Measurements from ENCODE around the gene EHBP1L1.
A peak's percentile ranks its signal among the peaks of the same experiment; 100 is the strongest.

The EHBP1L1 gene

GRCh38 chr11:65574109-65574810 is 1.6 kb upstream of the EHBP1L1 start:
- DNase-seq (ENCODE audit: low spot score), result peak; percentile 96
- Mint-ChIP-seq H3K4me3 (peak overlapping the region; percentile 96), H3K27me3 (ENCODE audit: low read depth) (no peaks in the 10 kb centered on the region), H3K36me3 (ENCODE audit: low read depth) (peaks cover 26% of the 10 kb centered on the region), H3K4me1 (ENCODE audit: low read depth) (peaks cover 48% of the 10 kb centered on the region), H3K27ac (peak overlapping the region; percentile 96), H3K9me3 (no peaks in the 10 kb centered on the region)

- Mint-ChIP-seq H3K4me1 (ENCODE audit: low read depth) (peaks cover 45% of the 10 kb centered on the region), H3K9me3 (no peaks in the 10 kb centered on the region), H3K27ac (peak overlapping the region; percentile 96), H3K36me3 (ENCODE audit: low read depth) (peaks cover 29% of the 10 kb centered on the region), H3K4me3 (peak overlapping the region; percentile 96), H3K27me3 (ENCODE audit: low read depth) (no peaks in the 10 kb centered on the region)
- no peak for DNase-seq (ENCODE audit: low spot score)
Measured at GRCh38 chr11:65574811-65575567, 864 bp upstream of the EHBP1L1 start.

- Mint-ChIP-seq H3K27me3 (ENCODE audit: low read depth) (no peaks in the 10 kb centered on the region), H3K36me3 (ENCODE audit: low read depth) (peaks cover 32% of the 10 kb centered on the region), H3K4me3 (peak overlapping the region; percentile 85), H3K4me1 (ENCODE audit: low read depth) (peaks cover 37% of the 10 kb centered on the region), H3K9me3 (no peaks in the 10 kb centered on the region), H3K27ac (peak overlapping the region; percentile 71)
- no peak for DNase-seq (ENCODE audit: low spot score)
Measured at GRCh38 chr11:65576232-65576866, 496 bp downstream of the EHBP1L1 start.

- Mint-ChIP-seq H3K27ac (peak overlapping the region; percentile 71), H3K4me1 (ENCODE audit: low read depth) (peaks cover 30% of the 10 kb centered on the region), H3K36me3 (ENCODE audit: low read depth) (peaks cover 33% of the 10 kb centered on the region), H3K9me3 (no peaks in the 10 kb centered on the region), H3K4me3 (peak overlapping the region; percentile 85), H3K27me3 (ENCODE audit: low read depth) (no peaks in the 10 kb centered on the region)
- DNase-seq (ENCODE audit: low spot score), result no peak
Measured at GRCh38 chr11:65576867-65577755, 1.3 kb downstream of the EHBP1L1 start.

- H3K4me3 Mint-ChIP-seq, result peak overlapping the region; percentile 85
- H3K27ac Mint-ChIP-seq, result peak overlapping the region; percentile 63
- peaks cover 28% of the 10 kb centered on the region for H3K4me1 Mint-ChIP-seq (ENCODE audit: low read depth)
- peaks cover 35% of the 10 kb centered on the region for H3K36me3 Mint-ChIP-seq (ENCODE audit: low read depth)
- no peaks in the 10 kb centered on the region for H3K9me3 Mint-ChIP-seq
- DNase-seq (ENCODE audit: low spot score), result no peak
- no peaks in the 10 kb centered on the region for H3K27me3 Mint-ChIP-seq (ENCODE audit: low read depth)
Measured at GRCh38 chr11:65577756-65578109, 1.9 kb downstream of the EHBP1L1 start.

GRCh38 chr11:65578134-65578533 is 2.3 kb downstream of the EHBP1L1 start:
- Mint-ChIP-seq H3K9me3 (no peaks in the 10 kb centered on the region), H3K36me3 (ENCODE audit: low read depth) (peaks cover 35% of the 10 kb centered on the region), H3K4me3 (peak overlapping the region; percentile 85), H3K27me3 (ENCODE audit: low read depth) (no peaks in the 10 kb centered on the region), H3K4me1 (ENCODE audit: low read depth) (peaks cover 26% of the 10 kb centered on the region), H3K27ac (peak overlapping the region; percentile 63)
- DNase-seq (ENCODE audit: low spot score), result no peak

GRCh38 chr11:65578667-65579066 is 2.8 kb downstream of the EHBP1L1 start:
- Mint-ChIP-seq H3K27ac (peak overlapping the region; percentile 32), H3K9me3 (no peaks in the 10 kb centered on the region), H3K4me1 (ENCODE audit: low read depth) (peaks cover 25% of the 10 kb centered on the region), H3K36me3 (ENCODE audit: low read depth) (peaks cover 35% of the 10 kb centered on the region), H3K4me3 (peak overlapping the region; percentile 85), H3K27me3 (ENCODE audit: low read depth) (no peaks in the 10 kb centered on the region)
- DNase-seq (ENCODE audit: low spot score), result no peak

- H3K9me3 Mint-ChIP-seq, result no peaks in the 10 kb centered on the region
- H3K4me3 Mint-ChIP-seq, result peak overlapping the region; percentile 32
- H3K27ac Mint-ChIP-seq, result peak overlapping the region; percentile 10
- no peaks in the 10 kb centered on the region for H3K27me3 Mint-ChIP-seq (ENCODE audit: low read depth)
- no peak for DNase-seq (ENCODE audit: low spot score)
- H3K4me1 Mint-ChIP-seq (ENCODE audit: low read depth), result peaks cover 21% of the 10 kb centered on the region
- H3K36me3 Mint-ChIP-seq (ENCODE audit: low read depth), result peaks cover 36% of the 10 kb centered on the region
Measured at GRCh38 chr11:65579291-65579690, 3.4 kb downstream of the EHBP1L1 start.

- H3K4me1 Mint-ChIP-seq (ENCODE audit: low read depth), result peaks cover 19% of the 10 kb centered on the region
- H3K9me3 Mint-ChIP-seq, result no peaks in the 10 kb centered on the region
- no peak overlapping the region for H3K4me3 Mint-ChIP-seq
- H3K27me3 Mint-ChIP-seq (ENCODE audit: low read depth), result no peaks in the 10 kb centered on the region
- H3K36me3 Mint-ChIP-seq (ENCODE audit: low read depth), result peaks cover 40% of the 10 kb centered on the region
- DNase-seq (ENCODE audit: low spot score), result no peak
- H3K27ac Mint-ChIP-seq, result peak overlapping the region; percentile 4
Measured at GRCh38 chr11:65580031-65580692, 4.3 kb downstream of the EHBP1L1 start.

- no peaks in the 10 kb centered on the region for H3K27me3 Mint-ChIP-seq (ENCODE audit: low read depth)
- peaks cover 16% of the 10 kb centered on the region for H3K4me1 Mint-ChIP-seq (ENCODE audit: low read depth)
- peaks cover 40% of the 10 kb centered on the region for H3K36me3 Mint-ChIP-seq (ENCODE audit: low read depth)
- no peaks in the 10 kb centered on the region for H3K9me3 Mint-ChIP-seq
- H3K4me3 Mint-ChIP-seq, result no peak overlapping the region
- H3K27ac Mint-ChIP-seq, result no peak overlapping the region
- DNase-seq (ENCODE audit: low spot score), result no peak
Measured at GRCh38 chr11:65580756-65581155, 4.9 kb downstream of the EHBP1L1 start.

- H3K27me3 Mint-ChIP-seq (ENCODE audit: low read depth), result no peaks in the 10 kb centered on the region
- peaks cover 48% of the 10 kb centered on the region for H3K36me3 Mint-ChIP-seq (ENCODE audit: low read depth)
- no peak for DNase-seq (ENCODE audit: low spot score)
- peak overlapping the region; percentile 24 for H3K27ac Mint-ChIP-seq
- H3K4me1 Mint-ChIP-seq (ENCODE audit: low read depth), result peaks cover 19% of the 10 kb centered on the region
- H3K9me3 Mint-ChIP-seq, result no peaks in the 10 kb centered on the region
- no peak overlapping the region for H3K4me3 Mint-ChIP-seq
Measured at GRCh38 chr11:65581928-65582327, 6.1 kb downstream of the EHBP1L1 start.

- Mint-ChIP-seq H3K27me3 (ENCODE audit: low read depth) (no peaks in the 10 kb centered on the region), H3K9me3 (no peaks in the 10 kb centered on the region), H3K4me1 (ENCODE audit: low read depth) (peaks cover 26% of the 10 kb centered on the region), H3K4me3 (no peak overlapping the region), H3K27ac (no peak overlapping the region), H3K36me3 (ENCODE audit: low read depth) (peaks cover 46% of the 10 kb centered on the region)
- DNase-seq (ENCODE audit: low spot score), result no peak
Measured at GRCh38 chr11:65583589-65583988, 7.7 kb downstream of the EHBP1L1 start.

- H3K36me3 Mint-ChIP-seq (ENCODE audit: low read depth), result peaks cover 48% of the 10 kb centered on the region
- peaks cover 26% of the 10 kb centered on the region for H3K4me1 Mint-ChIP-seq (ENCODE audit: low read depth)
- H3K4me3 Mint-ChIP-seq, result no peak overlapping the region
- no peaks in the 10 kb centered on the region for H3K27me3 Mint-ChIP-seq (ENCODE audit: low read depth)
- no peak for DNase-seq (ENCODE audit: low spot score)
- H3K27ac Mint-ChIP-seq, result no peak overlapping the region
- H3K9me3 Mint-ChIP-seq, result no peaks in the 10 kb centered on the region
Measured at GRCh38 chr11:65584106-65584505, 8.3 kb downstream of the EHBP1L1 start.

Data from T-helper 2 cell treated with Interferon-gamma antibody and Interleukin-4, amounts not matched to agents 5 μg/mL and 100 μg/mL, for 36 hours (primary cell).